GM19468 (cell line): Measurements from ENCODE around the gene ANG.
"Not testable (repeated sequence)": the region's sequence is repeated elsewhere in the genome, so short reads cannot be mapped to it uniquely, and the experiment has no call there.

Source experiments
- ATAC-seq: cut with Tn5 transposase; IDR thresholded peaks from one replicate; pipeline ENCODE4 v1.9.1; 2021; ENCODE audit warnings: mild to moderate bottlenecking, moderate library complexity, moderate number of reproducible peaks; ENCODE audit not compliant: unreplicated experiment; ENCODE audit errors: extremely low read depth

The ANG gene

DNA sequence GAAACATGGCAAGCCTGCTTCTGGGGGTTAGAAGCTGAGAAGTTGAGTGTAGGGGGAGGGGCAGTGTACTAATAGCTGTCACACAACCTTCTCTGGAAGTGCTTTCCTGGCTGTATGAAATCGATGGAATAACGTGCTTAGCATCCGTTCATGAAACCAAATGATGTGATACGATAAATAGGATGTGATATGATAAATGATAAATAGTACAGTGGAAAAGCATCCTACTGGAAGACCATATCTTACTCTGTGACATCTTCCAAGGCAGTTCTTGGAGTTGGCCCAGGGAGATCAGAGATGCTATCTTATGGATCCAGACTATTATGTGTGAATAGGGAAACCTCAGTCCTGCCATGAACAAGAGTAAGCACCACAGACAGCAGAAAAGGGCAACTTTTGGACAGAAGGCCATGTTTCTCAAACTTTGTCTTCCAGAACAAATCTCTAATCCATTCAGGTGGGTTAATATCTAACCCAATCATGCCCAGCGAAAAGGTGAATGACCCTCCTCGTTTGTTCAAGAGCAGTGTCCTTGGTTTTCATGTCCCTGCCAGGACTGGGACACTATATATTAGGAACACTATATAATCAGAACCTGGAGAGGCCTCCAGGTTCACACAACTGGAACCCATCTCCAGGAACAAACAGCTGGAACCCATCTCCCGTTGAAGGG lies at the start of gene ANG:
Gene ANG, plus strand, starts transcription at position 598 of the 673 bp plus-strand sequence. CDS start 4,801 bp downstream, outside the sequence.
- no peak for ATAC-seq

- no peak for ATAC-seq
Observed at GRCh38 chr14:20641591-20641990, 47.0 kb upstream of the ANG start, which contains the start of gene OR6S1. Gene OR6S1, minus strand, starts transcription at chr14:20641691. Its CDS starts 0 bp downstream, at chr14:20641691.

- no peak for ATAC-seq
Observed at GRCh38 chr14:20642182-20642581, 46.4 kb upstream of the ANG start.

DNA sequence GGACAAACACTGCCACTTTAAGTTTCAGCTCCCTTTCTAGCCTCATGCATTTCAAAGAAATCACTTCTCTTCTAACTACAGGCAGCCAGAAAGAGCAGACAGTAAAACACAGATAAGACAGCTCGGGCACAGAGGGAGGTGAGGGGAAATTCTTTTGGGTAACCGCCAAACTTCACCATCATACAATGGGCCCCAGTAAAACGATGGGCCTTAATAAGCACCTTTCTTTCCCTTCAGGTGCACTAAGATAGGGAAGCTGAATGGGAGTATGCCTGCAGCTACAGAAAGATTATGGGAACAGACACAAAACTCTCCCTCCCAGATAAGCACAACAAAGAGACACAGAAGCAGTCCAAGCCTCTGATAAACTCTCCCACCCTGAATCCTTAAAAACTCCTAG lies 45.8 kb upstream of the ANG start:
- ATAC-seq, result not testable (repeated sequence)

- no peak for ATAC-seq
Observed at GRCh38 chr14:20644520-20644919, 44.0 kb upstream of the ANG start.

GRCh38 chr14:20645481-20645880 lies 43.1 kb upstream of the ANG start:
- no peak for ATAC-seq

DNA sequence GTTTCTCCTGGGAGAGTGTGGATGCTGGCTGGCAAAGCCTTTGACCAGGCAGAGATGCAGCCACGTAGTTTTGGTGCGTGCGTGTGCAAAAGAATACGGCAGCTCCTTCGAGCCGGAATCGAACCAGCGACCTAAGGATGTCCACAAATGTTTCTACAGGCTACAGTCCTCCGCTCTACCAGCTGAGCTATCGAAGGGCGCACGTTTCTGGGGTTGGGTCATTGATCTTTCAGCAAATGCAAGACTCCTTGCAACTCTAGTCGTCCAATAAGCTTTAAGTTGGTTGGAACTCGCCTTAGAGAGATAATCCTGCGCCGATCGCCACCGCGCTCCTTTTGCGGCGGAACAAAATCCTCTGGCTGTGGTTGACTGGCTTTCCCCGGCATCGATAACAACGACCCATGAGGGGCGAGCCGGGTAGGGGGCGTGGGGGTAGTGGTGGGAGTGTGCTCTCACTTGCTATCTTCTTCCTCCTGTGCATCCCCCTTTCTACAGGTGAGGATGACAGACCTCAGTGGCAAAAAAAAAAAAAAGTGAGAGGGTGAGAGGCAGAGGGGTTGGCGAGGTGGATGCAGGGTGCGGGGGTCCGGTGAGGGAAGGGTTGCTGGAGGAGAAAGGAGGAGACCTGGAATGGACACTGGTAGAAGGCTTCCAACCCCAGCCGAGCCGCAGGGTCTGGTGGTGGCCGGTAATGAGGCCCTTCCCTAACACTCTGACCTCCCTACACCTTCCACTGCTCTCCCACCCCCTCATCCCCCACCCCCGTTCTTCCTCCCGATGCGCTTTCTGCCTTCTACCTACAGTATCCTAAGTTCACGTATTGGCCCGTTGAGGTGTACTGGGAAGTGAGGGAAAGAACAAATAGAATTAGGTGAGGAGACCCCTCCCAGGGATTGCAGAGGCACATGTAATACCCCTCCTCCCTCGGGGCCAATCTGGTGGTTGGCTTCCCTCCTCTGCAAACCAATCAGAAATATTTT lies 35.3 kb upstream of the ANG start:
- ATAC-seq, result no peak

GRCh38 chr14:20655851-20656250 lies 32.7 kb upstream of the ANG start:
- ATAC-seq, result no peak

GRCh38 chr14:20656274-20656673 lies 32.3 kb upstream of the ANG start:
- ATAC-seq, result no peak

GRCh38 chr14:20657216-20658211 lies 31.1 kb upstream of the ANG start:
- no peak for ATAC-seq

DNA sequence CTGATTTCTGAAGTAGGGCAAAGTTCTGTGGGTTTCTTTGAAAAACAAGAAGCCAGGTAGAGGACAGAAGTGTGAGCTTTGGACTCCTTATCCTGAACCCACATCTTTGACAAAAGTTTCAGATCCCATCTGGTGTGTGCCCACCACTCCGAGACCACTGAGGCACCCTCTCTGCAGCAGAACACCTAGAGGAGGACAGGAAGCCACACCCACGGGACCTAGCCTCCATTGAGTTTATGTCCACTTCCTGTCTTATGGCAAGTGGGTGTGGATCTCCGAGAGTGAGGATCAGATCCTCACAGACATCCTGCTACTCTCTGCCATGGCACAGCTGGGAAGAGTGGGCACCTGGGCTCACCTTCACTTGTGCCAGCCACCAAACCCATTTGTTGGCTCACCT lies 30.3 kb upstream of the ANG start:
- ATAC-seq, result no peak

GRCh38 chr14:20659336-20659735 lies 29.2 kb upstream of the ANG start:
- no peak for ATAC-seq

- no peak for ATAC-seq
Observed at GRCh38 chr14:20659813-20660395, 28.7 kb upstream of the ANG start.

- no peak for ATAC-seq
Observed at GRCh38 chr14:20661197-20661596, 27.4 kb upstream of the ANG start.

DNA sequence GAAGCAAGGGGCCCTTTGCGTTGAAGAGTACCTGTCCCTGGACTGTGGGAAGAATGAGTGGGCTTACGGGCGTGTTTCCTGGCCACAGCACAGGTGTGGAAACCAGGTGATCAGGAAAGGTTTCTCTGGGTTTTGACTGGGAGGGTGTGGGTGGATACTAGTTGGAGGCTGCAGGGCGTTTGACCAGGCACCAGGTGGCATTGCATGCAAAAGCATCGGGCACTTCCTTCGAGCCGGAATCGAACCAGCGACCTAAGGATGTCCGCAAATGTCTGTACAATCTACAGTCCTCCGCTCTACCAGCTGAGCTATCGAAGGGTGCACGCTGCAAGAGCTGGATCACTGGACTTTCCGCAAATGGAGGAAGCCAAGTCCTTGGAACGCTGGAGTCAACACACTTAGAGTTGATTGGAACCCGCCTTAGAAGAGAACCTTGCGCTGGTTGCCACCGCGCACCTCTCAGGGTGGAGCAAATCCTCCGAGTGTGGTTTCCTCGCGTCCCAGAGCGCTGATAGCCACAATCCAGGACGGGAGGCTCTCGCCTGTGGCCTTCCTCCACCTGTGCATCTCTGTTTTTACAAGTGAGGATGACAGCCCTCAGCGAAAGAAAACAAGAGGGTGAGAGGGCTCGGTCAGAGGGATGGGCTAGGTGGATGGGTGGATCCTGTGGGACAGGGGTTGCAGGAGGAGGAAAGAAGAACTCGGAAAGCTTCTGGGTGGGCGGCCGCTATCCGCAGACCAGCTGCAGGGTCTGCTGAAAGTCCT lies 25.4 kb upstream of the ANG start:
- no peak for ATAC-seq

DNA sequence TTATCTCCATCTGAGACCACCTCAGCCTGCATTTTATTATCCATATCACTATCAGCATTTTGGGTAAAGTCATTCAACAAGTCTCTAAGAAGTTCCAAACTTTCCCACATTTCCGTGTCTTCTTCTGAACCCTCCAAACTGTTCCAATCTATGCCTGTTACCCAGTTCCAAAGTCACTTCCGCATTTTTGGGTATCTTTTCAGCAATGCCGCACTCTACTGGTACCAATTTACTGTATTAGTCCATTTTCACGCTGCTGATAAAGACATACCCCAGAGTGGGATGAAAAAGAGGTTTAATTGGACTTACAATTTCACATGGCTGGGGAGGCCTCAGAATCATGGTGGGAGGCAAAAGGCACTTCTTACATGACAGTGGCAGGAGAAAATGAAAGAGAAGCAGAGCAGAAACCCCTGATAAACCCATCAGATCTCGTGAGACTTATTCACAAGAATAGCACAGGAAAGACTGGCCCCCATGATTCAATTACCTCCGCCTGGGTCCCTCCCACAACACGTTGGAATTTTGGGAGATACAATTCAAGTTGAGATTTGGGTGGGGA lies 22.1 kb upstream of the ANG start:
- ATAC-seq, result not testable (repeated sequence)

- ATAC-seq, result peak; percentile 86
Observed at GRCh38 chr14:20667957-20668356, 20.6 kb upstream of the ANG start.

- ATAC-seq, result no peak
Observed at GRCh38 chr14:20668969-20669368, 19.6 kb upstream of the ANG start.
